SJCRH30 (cell line): ENCODE measurements around the gene AMER1. TPM values are rescaled to one million over a fixed set of nuclear protein-coding genes. Genes with fewer than 3 reads are reported as not detected.

Experiments
- total RNA-seq: library from RNA; depleted of rRNA; stranded (reverse); fragments of >200 nt; shearing (Covaris generic); gene quantifications from 2 replicates; pipeline ENCODE4 v1.2.3, GENCODE V29; 2014; rRNA removed

AMER1 gene
- total RNA-seq, 1 experiment from 2014 or later, result 17.2 TPM

Other genes with a start within 250 kb of the AMER1 start
- gene ASB12, start 24.9 kb upstream of the AMER1 start, total RNA-seq, result 0.10 TPM in 1 of 2 replicates, not detected in the other
- not detected in 2 replicates for gene MTMR8, start 189.7 kb upstream of the AMER1 start, total RNA-seq